ENCODE results near the gene SACS. TPM values are rescaled to one million over a fixed set of nuclear protein-coding genes. Genes with fewer than 3 reads are reported as not detected.

Gene SACS
- total and polyA plus RNA-seq, 2 experiments from 2014 or later: 3.2 to 29.9 TPM

DNA sequence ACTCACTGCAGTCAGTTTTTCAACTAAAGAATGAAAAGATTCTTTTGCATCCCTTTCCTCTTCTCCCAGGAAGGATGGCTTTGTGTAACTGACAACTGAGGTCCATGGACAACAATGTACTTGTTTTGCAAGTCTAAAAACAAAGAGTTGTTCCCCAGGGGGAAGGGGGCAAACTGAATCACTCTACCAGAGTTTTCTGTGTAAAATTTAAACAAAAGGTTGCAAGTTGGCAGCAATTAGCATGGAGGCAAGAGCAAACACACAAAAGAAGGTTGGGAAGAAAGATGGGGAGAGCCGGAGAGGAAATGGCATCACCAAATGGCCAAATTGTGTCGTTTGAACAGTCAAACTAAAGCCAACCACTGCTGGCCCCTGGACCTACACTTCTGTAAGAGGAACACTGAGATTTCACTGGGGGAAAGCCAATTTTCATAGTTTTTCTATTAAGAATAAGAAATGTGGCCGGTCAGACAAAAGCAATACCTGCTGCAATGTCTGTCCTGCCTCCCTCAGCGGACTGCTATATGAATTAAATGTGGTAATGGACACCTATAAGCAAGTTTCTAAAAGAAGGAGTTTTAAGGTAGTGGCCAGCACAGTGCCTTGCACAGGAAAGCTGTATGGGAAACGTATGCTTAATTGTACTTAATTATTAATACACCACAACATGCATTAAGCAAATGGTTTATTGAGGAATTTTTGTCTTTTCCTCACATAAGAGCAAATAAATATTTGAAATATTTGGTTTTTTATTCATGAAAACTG is 16.1 kb upstream of the SACS start:
- Histone ChIP-seq H3K4me3 (no peak overlapping the region), H3K79me2 (no peaks in the 10 kb centered on the region), H3K9me2 (replicated peaks; ENCODE audit: insufficient read depth) (no peaks in the 10 kb centered on the region), H3K4me1 (ENCODE audit: insufficient read depth) (no peaks in the 10 kb centered on the region), H3K4me2 (no peak overlapping the region), H2AFZ (no peak overlapping the region), H3K27me3 (no peaks in the 10 kb centered on the region), H3K27ac (no peak overlapping the region), H3K36me3 (replicated peaks; ENCODE audit: insufficient read depth, low read depth) (no peaks in the 10 kb centered on the region), H4K20me1 (ENCODE audit: insufficient read depth, poor library complexity, severe bottlenecking) (no peaks in the 10 kb centered on the region), H3K9me3 (ENCODE audit: low read depth) (no peaks in the 10 kb centered on the region)
- 65% methylated on average over 5 of the region's 5 CpGs for WGBS (ENCODE audit: low lambda C conversion rate, missing lambda C conversion rate)
- TF ChIP-seq, protein P1, sequence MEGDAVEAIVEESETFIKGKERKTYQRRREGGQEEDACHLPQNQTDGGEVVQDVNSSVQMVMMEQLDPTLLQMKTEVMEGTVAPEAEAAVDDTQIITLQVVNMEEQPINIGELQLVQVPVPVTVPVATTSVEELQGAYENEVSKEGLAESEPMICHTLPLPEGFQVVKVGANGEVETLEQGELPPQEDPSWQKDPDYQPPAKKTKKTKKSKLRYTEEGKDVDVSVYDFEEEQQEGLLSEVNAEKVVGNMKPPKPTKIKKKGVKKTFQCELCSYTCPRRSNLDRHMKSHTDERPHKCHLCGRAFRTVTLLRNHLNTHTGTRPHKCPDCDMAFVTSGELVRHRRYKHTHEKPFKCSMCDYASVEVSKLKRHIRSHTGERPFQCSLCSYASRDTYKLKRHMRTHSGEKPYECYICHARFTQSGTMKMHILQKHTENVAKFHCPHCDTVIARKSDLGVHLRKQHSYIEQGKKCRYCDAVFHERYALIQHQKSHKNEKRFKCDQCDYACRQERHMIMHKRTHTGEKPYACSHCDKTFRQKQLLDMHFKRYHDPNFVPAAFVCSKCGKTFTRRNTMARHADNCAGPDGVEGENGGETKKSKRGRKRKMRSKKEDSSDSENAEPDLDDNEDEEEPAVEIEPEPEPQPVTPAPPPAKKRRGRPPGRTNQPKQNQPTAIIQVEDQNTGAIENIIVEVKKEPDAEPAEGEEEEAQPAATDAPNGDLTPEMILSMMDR (IDR thresholded peaks at IDR 0.05; ENCODE audit: poor library complexity): no peak
- TF ChIP-seq EZH2 (IDR thresholded peaks at IDR 0.05; ENCODE audit: borderline replicate concordance) (no peak), EZH2phosphoT487 (IDR thresholded peaks at IDR 0.05; ENCODE audit: low read depth, severe bottlenecking, unreplicated experiment) (no peak)
- DNase-seq (ENCODE audit: low spot score): no peak

GRCh38 chr13:23447927-23448326 is 14.4 kb upstream of the SACS start:
- no peak overlapping the region for H3K4me3 ChIP-seq
- no peak overlapping the region for H3K4me2 ChIP-seq
- no peak for DNase-seq (ENCODE audit: low spot score)
- H3K9me2 ChIP-seq (replicated peaks; ENCODE audit: insufficient read depth): no peaks in the 10 kb centered on the region
- no peak overlapping the region for H2AFZ ChIP-seq
- no peak overlapping the region for H3K27ac ChIP-seq
- 78% methylated on average over 3 of the region's 3 CpGs for WGBS (ENCODE audit: low lambda C conversion rate, missing lambda C conversion rate)
- no peaks in the 10 kb centered on the region for H4K20me1 ChIP-seq (ENCODE audit: insufficient read depth, poor library complexity, severe bottlenecking)
- H3K27me3 ChIP-seq: no peaks in the 10 kb centered on the region
- H3K9me3 ChIP-seq (ENCODE audit: low read depth): no peaks in the 10 kb centered on the region
- TF ChIP-seq EZH2 (IDR thresholded peaks at IDR 0.05; ENCODE audit: borderline replicate concordance) (no peak), EZH2phosphoT487 (IDR thresholded peaks at IDR 0.05; ENCODE audit: low read depth, severe bottlenecking, unreplicated experiment) (no peak)
- TF ChIP-seq, protein P1 (IDR thresholded peaks at IDR 0.05; ENCODE audit: poor library complexity): no peak
- no peaks in the 10 kb centered on the region for H3K36me3 ChIP-seq (replicated peaks; ENCODE audit: insufficient read depth, low read depth)
- no peaks in the 10 kb centered on the region for H3K4me1 ChIP-seq (ENCODE audit: insufficient read depth)
- no peaks in the 10 kb centered on the region for H3K79me2 ChIP-seq

DNA sequence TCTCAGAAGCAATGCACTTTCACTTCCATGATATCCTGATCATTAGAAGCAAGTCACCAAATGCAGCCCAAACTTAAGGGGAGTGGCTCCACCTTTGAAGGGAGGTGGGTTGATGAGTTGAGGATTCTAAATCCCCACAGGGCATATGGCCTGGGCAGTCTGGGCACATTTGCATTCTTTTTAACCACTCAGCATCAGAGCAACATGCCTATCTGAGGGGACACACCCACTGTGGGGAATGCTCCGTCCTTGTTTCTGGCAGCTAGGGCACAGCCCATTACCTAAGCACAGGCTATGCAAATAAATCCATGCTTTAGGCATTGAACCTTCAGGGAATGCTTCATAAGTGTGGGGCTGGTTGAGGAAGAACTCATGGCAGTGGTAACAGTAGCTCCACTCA is 12.3 kb upstream of the SACS start:
- H3K27me3 ChIP-seq: no peaks in the 10 kb centered on the region
- no peak for DNase-seq (ENCODE audit: low spot score)
- no peaks in the 10 kb centered on the region for H4K20me1 ChIP-seq (ENCODE audit: insufficient read depth, poor library complexity, severe bottlenecking)
- no peak overlapping the region for H3K4me3 ChIP-seq
- 45% methylated on average over 1 of the region's 1 CpG for WGBS (ENCODE audit: low lambda C conversion rate, missing lambda C conversion rate)
- H2AFZ ChIP-seq: no peak overlapping the region
- no peak overlapping the region for H3K4me2 ChIP-seq
- H3K9me3 ChIP-seq (ENCODE audit: low read depth): no peaks in the 10 kb centered on the region
- TF ChIP-seq EZH2 (IDR thresholded peaks at IDR 0.05; ENCODE audit: borderline replicate concordance): no peak
- TF ChIP-seq EZH2phosphoT487 (IDR thresholded peaks at IDR 0.05; ENCODE audit: low read depth, severe bottlenecking, unreplicated experiment): no peak
- TF ChIP-seq, protein P1 (IDR thresholded peaks at IDR 0.05; ENCODE audit: poor library complexity): no peak
- no peak overlapping the region for H3K27ac ChIP-seq
- no peaks in the 10 kb centered on the region for H3K79me2 ChIP-seq
- no peaks in the 10 kb centered on the region for H3K36me3 ChIP-seq (replicated peaks; ENCODE audit: insufficient read depth, low read depth)
- no peaks in the 10 kb centered on the region for H3K4me1 ChIP-seq (ENCODE audit: insufficient read depth)
- no peaks in the 10 kb centered on the region for H3K9me2 ChIP-seq (replicated peaks; ENCODE audit: insufficient read depth)

Data from hepatocyte (in vitro differentiated cells).